Stimulated activated CD8-positive, alpha-beta memory T cell treated with anti-CD3 and anti-CD28 coated beads, Interleukin-15, amount 100 ng/mL, for 4 hours (primary cell): Measurements from ENCODE around the gene HOXB7.

ENCODE experiments used
- DNase-seq, 2 donors: peaks; one replicate each; pipeline ENCODE4 v3.0.0-alpha.2; 2020; ENCODE audit warnings: low read depth in 2 of 2

The HOXB7 gene

DNA sequence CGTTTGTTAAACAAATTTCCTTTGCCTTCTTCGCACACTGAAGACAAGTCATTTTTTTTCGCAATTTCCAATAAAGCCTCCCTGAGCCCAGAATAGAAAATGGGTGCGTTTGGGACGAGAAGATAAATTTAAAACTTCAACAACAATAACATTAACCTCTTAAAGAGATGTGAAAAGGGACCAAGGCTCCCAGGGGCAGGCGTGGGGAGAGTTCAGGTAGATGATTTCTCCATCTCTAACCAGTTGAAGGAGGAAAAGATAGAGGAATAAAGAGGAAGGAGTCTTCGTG is 31.4 kb downstream of the HOXB7 start:
- DNase-seq, result no peak

DNA sequence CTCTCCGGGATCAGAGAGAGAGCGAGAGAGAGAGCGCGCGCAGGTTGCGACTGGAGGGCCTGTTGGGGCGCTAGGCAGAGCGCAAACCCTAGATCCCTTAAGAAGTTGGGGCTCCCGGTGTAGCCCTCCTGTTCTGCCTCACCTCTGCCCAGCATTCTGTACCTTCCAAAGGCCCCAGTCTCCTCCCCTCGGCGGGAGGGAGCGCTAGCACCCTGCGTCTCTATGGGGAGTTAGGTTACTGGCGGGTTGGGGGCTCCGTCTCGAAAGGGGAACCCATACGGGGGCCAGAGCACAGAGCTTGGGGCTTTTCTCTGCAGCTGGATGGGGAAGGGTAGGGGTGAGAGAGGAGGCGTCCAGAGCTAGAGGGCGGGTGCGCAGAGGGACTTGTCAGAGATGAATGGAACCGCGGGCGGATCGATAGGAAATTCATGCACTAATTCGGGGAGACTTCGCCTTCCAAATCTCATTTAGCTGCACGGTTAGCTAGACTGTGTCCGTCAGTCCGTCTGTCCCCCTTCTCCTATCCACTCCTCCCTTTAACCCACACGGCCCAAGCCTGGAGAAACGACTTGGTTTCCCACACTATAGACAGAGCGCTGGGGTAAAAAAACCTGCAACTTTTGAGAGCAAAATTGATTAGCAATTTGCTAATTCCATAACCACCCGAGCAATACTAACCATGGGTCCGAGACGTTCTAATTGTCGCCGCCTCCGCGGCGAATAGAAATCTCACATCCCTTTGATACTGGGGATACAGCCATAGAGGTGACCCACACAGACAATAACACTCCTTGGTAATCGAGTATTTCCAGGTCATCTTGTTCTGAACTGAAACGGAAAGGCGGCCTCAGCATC is 32.0 kb downstream of the HOXB7 start:
- no peak for DNase-seq

DNA sequence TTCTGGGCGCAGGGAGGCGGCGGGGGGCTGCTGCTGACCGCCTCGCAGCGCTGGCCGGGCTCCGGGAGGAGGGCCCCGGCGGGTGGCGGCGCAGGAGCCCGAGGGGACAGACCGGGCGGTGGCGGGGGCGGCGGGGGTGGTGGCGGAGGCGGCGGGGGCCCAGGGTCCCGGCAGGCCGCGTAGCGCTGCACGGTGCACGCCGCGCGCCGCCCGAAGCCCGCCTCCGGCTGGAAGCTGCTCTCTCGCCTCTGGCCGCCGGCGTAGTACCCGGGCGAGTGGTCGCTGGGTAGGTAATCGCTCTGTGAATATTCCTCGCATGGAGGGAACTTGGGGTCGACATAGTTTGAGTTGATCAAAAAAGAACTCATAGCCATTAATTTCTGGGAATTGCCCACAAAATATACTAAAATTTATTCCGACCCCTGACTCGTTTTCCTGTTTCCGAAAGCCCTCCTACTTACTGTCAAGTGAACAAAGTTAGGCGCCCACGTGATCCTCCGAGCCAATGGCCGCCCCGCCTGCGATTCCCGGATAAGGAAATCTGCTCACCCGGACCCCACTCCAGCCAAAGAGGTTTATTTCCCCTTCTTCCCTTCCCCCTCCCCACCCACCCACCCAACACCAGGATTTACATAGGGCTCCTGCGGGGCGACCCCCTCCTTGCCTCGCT is 32.7 kb downstream of the HOXB7 start, which contains the start of gene HOXB4:
Gene HOXB4, minus strand, starts transcription at position 405 of the 670 bp plus-strand sequence. Its CDS starts 31 bp downstream, at position 374.
- DNase-seq, result peak in 1 of 2 donors; percentile 37

DNA sequence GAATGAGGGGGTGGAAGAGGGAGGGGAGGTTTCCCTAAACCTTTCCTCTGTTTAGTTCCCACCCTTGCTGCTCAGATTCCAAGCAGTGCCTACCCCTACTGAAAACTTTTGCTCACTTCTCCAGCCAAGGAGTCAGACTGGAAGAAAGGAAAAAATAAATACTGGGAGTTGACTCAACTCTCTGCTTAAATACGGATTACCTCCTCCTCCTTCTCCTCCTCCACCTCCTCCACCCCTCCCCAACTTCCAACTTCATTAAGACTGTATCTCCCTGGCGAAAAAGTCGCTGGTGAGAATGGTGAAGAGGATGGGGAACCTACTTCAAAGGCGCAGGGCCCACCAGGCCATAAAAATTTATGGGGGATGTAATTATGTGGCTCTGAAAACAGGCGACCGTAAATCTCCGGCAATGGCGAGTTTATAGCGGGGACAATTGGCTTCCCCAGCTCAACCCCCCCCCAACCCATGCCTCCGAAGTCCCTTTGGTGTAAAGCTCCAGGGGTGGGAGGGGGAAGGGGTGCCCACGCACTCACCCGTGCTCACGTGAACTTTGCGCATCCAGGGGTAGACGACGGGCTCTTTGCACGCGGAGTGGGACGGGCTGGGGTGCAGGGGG is 33.4 kb downstream of the HOXB7 start:
- no peak for DNase-seq

DNA sequence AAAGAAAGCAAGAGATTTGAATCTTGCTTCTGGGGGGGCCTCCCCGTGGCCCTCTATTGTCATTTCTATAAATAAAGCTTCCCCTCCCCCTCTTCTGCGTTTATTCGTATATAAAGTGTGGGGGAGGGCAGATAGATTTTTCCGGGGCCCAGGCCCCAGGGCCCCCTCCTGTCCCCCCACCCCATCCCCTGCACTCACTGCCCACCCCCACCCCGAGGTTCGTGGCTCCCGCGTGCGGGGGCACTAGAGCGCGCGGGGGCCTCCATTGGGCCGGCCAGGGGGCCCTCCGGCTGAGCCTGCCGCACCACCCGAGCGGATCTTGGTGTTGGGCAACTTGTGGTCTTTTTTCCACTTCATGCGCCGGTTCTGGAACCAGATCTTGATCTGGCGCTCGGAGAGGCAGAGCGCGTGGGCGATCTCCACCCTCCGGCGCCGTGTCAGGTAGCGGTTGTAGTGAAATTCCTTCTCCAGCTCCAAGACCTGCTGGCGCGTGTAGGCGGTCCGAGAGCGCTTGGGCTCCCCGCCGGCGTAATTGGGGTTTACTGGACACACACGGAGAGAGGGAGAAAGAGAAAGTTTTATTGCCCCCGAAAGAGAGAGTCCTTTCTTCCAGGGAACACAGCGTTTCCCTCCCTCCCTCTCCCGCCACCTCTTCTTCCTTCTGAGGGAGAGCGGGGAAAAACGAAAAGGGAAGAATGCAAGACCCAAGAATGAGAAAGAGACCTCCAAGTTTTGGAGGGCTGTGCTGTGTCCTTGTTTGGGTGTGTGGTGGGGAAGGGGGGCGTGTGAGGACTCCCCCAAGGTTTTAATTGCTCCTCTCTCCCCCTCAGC is 34.1 kb downstream of the HOXB7 start:
- no peak for DNase-seq

DNA sequence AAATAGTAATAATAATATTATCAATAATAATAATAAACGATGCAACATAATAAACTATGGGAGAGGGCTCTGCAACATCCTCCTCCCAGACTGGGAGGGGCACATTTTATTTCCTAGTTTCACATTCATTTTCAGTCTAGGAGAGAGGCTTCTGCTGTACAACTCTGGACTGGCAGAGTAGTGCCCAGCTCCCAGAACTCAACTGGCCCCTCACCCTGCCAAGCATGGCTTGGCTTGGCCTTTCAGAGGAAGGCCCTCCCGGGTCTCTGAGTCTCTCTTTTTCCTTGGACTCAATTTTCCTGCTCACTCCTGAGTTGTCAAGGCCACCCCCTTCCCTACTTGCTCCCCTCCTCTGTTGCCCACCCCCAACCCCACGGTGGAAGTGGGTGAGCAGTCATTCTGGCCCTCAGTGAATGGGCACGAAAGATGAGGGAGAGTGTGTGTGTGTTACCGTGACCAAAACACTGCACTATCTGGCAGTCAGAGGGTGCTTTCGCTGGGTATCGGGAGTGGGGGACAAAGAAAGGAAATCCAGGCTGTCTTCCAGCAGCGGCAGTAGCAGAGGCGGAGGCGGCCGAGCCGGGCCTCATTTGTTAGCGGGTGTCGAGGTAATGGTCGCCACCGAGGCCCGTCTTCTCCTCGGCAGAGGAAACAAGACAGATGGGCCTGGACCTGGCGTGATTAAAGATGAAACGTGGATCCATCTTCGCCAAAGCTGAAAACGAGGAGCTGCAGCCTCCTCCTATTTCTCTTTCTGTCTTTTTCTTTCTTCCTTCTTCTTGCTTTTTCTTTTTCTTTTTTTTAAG is 34.9 kb downstream of the HOXB7 start:
- no peak for DNase-seq

DNA sequence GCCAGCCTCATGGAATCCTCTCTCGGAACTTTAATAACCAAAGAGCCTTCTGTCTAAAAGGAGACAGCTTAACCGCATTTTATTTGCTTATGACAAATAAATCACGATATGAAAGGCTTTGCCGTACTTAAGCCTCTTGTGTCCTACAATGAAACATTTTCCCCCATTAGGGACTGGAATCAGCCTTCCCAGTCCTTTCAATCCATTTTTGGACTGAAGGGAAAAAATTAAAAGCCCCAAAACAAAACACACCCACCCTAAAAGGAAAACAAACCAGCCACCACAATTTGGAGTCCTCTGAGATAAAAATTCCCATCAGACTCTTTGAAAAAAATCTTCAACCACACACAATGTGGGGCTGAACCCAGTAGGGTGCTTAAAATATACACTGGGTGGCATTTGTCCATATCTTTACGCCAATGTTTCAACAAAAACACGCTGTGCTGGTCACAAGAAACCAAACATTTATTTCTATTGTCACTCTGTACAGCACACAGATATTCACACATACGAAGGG is 35.7 kb downstream of the HOXB7 start:
- no peak for DNase-seq

DNA sequence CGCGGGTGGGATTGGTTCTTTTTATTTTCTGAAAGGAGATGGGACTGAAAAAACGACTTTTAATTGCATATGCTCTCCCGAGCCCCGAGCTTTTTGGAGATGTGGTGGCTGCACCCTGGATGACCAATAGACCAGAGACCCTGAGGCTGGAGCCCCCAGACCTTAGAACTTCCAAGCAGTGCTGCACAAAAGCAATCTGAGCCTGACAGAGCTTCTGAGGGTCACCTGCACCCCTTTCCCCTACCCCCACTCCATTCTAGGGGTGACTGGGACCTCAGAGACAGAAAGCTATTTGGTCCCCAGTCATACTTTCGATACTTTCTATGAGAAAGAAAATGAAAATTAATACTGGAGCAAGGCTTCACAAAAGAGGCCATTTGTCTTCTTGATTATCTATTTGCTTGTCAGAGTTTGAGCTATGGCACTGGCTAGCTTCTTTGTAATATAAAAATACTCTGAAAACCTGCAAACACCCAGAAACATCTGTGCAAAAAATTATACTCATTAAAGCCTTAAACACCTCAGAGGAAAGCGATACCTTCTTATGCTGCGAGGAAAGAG is 36.2 kb downstream of the HOXB7 start:
- no peak for DNase-seq

DNA sequence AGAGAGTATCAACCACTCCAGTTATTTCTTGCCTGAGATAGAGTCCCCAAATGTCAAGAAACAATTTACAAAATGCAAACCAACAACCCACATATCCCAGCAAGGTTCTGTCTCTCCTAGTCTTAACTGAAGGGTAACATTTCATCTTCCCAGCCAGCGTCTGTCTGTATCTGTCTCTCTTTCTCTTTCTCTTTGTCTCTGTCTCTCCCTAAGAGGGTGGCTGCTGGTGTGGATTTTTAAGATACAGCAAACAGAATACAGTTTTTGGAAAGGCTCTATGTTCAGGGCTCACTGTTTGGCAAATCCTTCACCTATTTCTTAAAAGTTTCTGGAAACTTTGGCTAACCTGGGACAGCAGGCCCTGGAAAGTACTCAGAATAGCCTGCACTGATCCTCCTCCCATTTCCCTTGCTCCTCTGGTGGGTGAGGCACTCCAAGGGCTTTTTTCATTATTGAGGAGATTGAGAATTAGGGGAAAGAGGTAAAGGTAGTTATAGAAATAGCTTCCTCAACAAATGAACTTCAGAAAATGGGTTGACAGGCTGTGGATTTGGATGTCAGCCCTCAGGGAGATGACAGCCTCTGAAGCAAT is 38.9 kb downstream of the HOXB7 start:
- no peak for DNase-seq

DNA sequence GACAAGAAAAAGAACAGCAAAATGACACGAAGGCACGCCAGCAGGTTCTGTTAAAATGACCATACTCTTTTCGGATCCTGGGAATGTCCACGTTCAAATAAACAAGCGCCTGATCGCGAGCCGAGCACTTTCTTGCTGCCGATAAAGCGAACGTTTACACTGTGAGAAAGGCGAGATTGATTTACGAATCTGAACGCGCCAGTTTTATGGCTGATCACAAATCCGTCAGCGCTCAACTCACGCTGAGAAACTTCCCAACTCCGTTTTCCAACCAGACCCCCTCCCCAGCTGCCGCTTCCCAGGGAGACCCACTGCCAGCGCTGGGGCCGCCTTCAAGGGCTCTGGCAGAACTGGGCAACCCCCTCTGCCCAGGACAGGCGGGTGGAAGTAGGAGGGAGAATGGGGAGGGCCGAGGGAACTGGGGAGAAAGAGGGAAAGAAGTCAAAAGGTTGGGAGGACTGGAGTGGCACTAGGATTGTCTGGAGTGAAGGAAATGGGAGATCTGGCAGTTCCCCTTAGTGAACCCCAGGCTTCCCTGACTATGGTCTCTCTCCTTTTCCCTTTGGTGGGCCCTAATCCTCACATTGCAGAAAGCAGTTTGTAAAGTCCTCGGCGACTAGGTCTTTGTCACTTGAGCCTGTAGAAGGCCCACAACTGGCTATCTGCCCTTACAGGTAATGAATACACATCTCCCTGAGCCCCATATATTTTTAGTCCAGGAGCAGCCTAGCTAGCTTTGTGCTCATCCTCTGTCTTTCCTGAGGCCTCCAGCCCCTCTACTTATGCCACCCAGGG is 39.6 kb downstream of the HOXB7 start:
- no peak for DNase-seq

DNA sequence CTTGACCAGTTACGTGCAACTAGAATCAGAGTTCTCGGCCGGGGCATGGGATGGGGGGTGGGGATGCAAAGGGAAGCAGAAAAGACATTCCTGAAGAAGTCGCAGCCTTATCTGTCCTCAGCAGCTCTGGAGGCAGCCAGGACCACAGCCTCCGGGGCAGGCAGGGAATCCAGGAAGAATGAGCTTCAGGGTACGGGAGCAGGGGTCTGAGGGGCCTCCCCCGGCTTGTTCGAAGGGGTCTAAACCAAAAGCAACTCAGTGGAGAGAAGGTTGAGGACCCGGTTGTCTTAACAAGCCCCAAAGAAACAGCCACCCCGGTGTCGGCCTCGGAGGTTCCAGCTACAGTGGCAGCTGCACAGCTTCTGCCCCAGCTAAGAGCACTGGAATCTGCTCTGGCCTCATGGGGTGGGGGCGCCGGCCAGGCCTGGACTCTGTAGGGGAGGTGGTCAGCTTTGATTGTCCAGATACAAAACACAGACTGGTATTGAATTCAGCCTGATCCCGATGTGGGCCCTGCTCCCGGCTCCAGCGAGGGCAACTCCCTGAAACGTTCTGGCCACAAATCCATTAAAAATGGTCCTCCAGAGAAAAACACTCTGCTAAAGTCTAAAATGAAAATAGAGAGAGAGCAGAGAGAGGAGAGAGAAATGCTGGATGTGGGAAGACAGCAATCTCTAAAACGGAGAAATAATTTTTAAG is 40.3 kb downstream of the HOXB7 start:
- DNase-seq, result no peak

DNA sequence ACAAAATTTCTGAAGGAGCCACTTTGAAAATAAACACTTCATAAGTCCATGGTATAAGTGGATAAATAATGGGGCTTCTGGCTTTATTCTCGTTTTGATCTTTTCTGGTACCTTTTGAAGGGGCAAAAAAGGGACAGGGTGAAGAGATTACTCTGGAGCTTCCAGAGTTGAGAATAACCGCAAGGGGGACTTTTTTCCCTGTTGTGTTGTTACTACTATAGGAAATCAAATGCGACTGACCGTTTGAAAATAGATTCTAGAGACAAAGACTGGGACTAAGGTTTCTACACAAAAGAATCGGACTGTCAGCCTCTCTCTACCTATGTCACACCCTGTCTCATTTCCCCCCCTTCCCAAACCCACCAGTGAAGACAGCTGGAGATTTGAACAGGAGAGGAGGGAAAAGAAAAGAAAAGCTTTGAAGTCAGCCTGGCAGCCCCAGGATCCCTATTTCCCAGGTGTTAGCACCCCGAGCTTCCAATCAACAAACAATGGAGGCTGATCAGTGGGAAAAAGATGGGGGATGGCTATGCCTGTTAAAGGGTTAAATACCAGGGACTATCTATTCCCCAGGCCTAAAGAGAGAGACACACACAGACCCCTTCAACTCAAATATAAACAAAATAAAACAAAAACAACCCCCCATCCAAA is 41.0 kb downstream of the HOXB7 start:
- DNase-seq, result no peak

DNA sequence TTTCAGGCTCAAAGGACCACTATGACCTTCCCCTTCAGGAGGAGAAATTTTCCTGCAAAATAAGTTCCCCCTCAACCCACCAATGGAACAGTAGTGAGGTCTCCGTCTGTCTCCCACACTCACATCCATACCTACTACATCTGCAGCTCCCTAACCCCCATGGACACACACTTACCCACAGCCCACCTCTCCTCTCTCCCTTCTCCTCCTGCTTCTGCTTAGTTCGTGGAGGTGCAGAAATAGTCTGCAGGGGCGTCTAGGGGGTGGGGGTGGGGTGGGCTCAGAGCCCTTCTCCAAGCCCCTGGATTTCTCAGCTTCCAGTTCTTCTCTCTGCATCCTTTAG is 41.6 kb downstream of the HOXB7 start:
- no peak for DNase-seq

DNA sequence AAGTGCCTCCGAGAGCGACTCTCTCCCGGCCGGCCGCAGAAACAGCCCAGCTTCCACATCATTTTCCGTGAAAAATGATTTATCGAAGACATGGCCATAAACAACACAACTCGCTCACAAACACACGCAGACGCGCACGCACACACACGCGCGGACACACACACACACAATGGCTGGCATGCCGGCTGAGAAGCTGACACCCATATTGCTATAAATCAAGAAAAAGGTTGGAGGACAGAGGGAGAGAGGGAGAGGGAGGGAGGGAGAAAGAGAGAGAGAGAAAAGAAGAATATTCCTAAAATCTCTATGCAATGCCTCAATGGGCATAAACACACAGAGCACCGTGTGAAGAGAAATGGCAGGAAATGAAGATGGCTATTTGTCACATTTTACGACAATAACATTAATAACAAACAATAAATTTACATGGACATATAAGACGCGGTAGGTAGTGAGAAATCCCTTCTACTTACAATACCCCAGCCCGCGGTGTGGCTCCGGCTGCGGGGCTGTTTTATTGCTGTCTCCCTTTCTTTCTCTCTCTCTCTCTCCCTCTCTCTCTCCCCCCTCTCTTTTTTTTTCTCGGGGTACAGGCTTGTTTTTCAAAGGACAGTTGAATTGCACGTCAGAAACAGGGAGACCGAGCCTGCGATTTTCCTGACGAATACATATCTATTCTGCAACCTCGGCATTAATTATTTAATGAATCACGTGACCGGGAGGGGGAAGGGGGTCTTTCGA is 42.1 kb downstream of the HOXB7 start:
- DNase-seq, result no peak

DNA sequence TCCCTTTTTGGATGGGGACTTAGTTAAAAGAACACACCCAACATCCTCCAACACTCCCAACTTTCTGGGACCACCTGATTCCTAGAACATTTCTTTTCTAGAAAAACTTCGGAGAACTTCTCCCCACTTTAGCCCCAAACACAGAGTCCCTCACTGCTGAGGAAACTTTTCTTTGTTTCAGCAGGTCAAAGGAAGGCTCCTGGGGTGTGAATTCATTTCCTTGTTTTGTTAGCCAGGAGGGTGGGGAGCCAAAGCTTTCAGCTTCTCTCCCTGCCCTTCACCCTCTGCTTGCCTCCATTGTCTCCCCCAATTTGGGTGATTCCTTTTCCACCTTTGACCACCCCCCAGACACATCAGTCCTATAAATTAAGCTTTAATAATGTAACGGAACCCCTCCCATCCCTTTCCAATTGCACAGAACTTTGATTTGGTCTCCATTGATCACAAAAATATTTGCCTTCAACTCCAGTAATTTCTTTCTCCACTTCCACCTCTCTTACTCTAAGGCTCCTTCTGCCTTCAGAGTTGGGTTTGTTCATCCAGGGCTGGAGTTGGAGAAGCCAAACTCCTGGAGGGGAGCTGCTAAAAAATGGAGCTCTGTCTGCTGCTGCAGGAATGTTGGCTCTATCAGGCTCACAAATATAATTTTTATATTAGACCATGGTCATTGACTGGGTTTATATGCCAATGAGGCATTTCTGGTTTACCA is 43.0 kb downstream of the HOXB7 start:
- DNase-seq, result no peak

DNA sequence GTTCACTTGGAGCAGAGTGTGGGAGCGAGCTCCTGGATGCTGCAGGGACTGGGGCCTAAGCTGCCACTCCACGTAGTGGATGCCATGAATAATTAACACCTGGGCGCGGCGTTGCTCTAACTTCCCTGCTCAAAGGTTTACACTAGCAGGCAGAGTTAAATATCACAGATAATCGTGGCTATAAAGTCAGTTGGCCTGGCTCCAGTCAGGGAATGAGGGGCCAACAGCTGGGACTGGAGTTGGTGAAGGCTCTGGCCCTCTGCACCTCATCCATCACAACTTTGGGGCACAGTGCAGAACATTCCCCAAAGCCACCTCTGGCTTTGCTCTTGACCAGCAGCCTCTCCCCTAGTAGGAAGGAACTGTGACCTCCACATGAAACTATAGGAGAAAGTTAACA is 43.6 kb downstream of the HOXB7 start:
- DNase-seq, result no peak

DNA sequence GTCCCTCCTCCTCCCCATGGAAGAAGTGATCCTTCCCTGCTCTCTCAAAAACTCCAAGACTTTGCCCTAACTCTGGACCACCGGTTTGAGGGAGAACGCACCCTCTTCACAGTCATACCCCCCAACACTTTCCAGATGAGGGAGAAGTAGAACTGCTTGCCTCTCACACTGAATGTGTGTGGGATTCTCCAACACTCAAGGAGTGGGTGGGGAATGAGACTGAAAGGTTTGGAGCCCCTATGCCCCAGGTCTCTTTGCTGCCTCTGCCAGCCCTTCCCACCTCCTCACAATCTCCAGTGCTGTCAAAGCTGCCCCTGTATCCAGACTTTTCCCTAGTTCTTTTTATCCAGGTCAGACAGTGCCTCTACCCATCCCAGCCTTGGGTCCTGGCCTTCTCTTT is 44.1 kb downstream of the HOXB7 start:
- no peak for DNase-seq
